SK-N-SH treated with all-trans-retinoic acid at 6 μM for 48 hours (cell line): ENCODE results near the gene BHMT.

ENCODE experiments used
- CSDC2 ChIP-seq: fragments of 250-450 bp; sonication (Bioruptor Pico); IDR thresholded peaks from 2 replicates; pipeline ENCODE4 v1.5.0; 2020; ENCODE audit warnings: mild to moderate bottlenecking, moderate library complexity
- OSR1 ChIP-seq: fragments of 250-450 bp; sonication (Bioruptor Pico); IDR thresholded peaks from 2 replicates; pipeline ENCODE4 v1.8.0; 2022; ENCODE audit warnings: moderate library complexity, mild to moderate bottlenecking, inconsistent platforms
- SNAI2 ChIP-seq: fragments of 250-450 bp; sonication (Bioruptor Pico); IDR thresholded peaks from 2 replicates; pipeline ENCODE4 v1.5.0; 2020; ENCODE audit warnings: mild to moderate bottlenecking, moderate library complexity
- TCF4 ChIP-seq: fragments of 250-450 bp; sonication (Bioruptor Pico); IDR thresholded peaks from 2 replicates; pipeline ENCODE4 v1.8.0; 2021; ENCODE audit warnings: mild to moderate bottlenecking, moderate library complexity, borderline replicate concordance
- ZNF70 ChIP-seq: fragments of 450-650 bp; formaldehyde crosslinking; IDR thresholded peaks from 2 replicates; pipeline ENCODE4 v1.5.0; 2020; ENCODE audit warnings: mild to moderate bottlenecking, moderate library complexity
- ZNF8 ChIP-seq: fragments of 450-650 bp; formaldehyde crosslinking; IDR thresholded peaks from 2 replicates; pipeline ENCODE4 v1.5.0; 2020; ENCODE audit warnings: mild to moderate bottlenecking, moderate library complexity

DNA sequence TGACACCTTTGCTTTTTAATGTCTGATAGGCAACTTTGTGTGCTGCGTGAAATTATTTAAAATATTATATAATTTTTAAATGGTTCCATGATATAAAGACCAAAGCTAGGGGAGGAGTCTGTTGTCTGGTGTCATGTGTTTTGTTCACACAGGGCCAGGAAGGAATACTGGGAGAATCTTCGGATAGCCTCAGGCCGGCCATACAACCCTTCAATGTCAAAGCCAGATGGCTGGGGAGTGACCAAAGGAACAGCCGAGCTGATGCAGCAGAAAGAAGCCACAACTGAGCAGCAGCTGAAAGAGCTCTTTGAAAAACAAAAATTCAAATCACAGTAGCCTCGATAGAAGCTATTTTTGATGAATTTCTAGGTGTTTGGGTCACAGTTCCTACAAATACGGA lies 19.2 kb downstream of the BHMT start:
- TF ChIP-seq OSR1 (no peak), ZNF70 (CRISPR knock-in tag) (no peak), TCF4 (CRISPR knock-in tag) (0 out of 2 replicates have a peak, but pooled peaks have one; percentile 18), ZNF8 (CRISPR knock-in tag) (no peak), SNAI2 (no peak), CSDC2 (CRISPR knock-in tag) (no peak)
